ENCODE data around the gene RAB11A. TPM values are rescaled to one million over a fixed set of nuclear protein-coding genes. Genes with fewer than 3 reads are reported as not detected.

The RAB11A gene
- total RNA-seq, 2 experiments from 2014 or later = 141 to 151 TPM

DNA sequence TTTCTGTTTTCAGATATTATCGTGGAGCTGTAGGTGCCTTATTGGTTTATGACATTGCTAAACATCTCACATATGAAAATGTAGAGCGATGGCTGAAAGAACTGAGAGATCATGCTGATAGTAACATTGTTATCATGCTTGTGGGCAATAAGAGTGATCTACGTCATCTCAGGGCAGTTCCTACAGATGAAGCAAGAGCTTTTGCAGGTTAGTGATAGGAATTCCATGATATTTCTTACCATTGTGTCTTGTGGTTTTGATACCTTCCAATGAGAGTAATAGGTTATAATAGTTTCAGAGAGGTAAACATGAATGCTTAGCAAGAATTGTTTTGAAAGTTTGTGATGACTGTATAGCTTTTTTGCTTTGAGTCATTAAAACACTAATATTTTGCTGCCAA lies 8.5 kb downstream of the RAB11A start:
- no peak for ATAC-seq (ENCODE audit: low read depth)
- no peak for DNase-seq
- Mint-ChIP-seq H3K27ac (no peak overlapping the region), H3K27me3 (no peaks in the 10 kb centered on the region), H3K9me3 (no peaks in the 10 kb centered on the region), H3K4me3 (no peak overlapping the region), H3K4me1 (peaks cover 22% of the 10 kb centered on the region), H3K36me3 (peaks cover 25% of the 10 kb centered on the region)
- POLR2A ChIA-PET = interaction anchor here (2.1 kb wide), 1 partner anchor 8 kb away, joined by 15 read pairs; the partner anchor contains the start of gene RAB11A

DNA sequence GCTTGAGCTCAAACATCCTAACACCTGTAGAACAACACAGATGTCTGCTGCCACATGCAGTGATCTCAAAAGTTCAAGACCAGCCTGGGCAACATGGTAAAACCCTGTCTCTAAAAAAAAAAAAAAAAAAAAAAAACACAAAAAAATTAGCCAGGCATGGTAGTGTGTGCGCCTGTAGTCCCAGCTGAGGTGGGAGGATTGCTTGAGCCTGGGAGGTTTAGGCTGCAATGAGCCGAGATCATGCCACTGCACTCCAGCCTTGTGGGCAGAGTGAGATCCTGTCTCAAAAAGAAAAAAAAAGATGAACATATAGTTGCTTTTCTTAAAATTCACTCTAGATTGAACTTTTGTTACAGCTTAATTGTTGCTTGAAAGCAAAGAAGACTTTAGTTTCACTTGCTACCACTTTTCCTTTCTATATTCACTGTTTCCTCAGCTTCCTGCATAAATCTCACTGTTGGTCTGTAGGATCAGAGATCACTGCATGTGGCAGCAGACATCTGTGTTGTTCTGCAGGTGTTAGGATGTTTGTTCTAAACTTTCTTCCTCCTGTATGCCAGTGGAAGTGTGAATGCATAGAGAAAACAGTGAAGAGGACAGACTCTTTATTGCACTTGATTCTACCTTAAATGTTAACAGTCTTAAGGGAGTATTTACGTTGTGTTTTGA lies 12.6 kb downstream of the RAB11A start:
- Mint-ChIP-seq H3K27ac (peak overlapping the region; percentile 56), H3K27me3 (no peaks in the 10 kb centered on the region), H3K4me3 (peak overlapping the region; percentile 53), H3K4me1 (peaks cover 37% of the 10 kb centered on the region), H3K36me3 (peaks cover 46% of the 10 kb centered on the region), H3K9me3 (peaks cover 1% of the 10 kb centered on the region)
- ATAC-seq (ENCODE audit: low read depth) (peak; percentile 73), DNase-seq (no peak)
- POLR2A ChIA-PET = interaction anchor here (0.5 to 2.4 kb wide), 4 partner anchors 12 to 1219 kb away, joined by 3 to 28 read pairs (median 3); partner anchors contain the start of genes INTS14 and RAB11A

DNA sequence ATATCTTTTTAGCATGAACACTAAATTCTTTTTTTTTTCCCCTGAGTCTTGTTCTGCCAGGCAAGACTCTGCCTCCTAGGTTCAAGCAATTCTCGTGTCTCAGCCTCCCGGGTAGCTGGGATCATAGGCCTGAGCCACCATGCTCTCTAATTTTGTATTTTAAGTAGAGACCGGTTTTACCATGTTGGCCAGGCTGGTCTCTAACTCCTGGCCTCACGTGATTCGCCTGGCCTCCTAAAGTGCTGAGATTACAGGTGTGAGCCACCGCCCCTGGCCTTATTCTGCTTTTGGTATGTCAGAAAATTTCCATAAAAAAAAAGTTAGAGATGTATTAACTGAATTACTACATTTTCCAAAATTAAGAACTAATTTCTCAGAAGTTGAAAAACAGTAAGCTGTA lies 14.3 kb downstream of the RAB11A start:
- ATAC-seq (ENCODE audit: low read depth) (no peak), DNase-seq (no peak)
- Mint-ChIP-seq H3K36me3 (peaks cover 52% of the 10 kb centered on the region), H3K9me3 (peaks cover 3% of the 10 kb centered on the region), H3K4me1 (peaks cover 53% of the 10 kb centered on the region), H3K27ac (no peak overlapping the region), H3K4me3 (no peak overlapping the region), H3K27me3 (no peaks in the 10 kb centered on the region)
- POLR2A ChIA-PET = no interaction called here

DNA sequence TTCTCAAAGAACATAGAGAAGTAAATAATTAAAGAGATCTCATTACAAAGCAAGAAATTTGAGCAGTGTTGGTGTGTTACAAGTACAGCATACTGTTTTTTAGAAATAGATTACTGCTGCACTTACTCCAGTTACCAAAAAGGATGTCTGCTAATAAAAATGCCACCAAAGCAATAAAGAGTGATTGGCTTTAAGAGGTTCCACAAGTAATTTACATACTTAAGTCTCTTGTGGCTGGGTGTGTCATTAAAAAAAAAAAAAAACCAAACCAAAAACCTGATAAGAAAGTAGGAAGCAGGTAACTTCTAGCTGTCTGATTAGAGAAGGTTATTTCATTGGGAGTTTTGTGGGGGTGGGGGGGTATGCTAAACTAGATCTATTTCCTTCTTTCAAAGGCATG lies 15.2 kb downstream of the RAB11A start:
- DNase-seq = no peak
- Mint-ChIP-seq H3K27ac (peak overlapping the region; percentile 37), H3K4me3 (peak overlapping the region; percentile 21), H3K9me3 (peaks cover 3% of the 10 kb centered on the region), H3K36me3 (peaks cover 53% of the 10 kb centered on the region), H3K4me1 (peaks cover 63% of the 10 kb centered on the region), H3K27me3 (no peaks in the 10 kb centered on the region)
- no peak for ATAC-seq (ENCODE audit: low read depth)
- POLR2A ChIA-PET = no interaction called here

DNA sequence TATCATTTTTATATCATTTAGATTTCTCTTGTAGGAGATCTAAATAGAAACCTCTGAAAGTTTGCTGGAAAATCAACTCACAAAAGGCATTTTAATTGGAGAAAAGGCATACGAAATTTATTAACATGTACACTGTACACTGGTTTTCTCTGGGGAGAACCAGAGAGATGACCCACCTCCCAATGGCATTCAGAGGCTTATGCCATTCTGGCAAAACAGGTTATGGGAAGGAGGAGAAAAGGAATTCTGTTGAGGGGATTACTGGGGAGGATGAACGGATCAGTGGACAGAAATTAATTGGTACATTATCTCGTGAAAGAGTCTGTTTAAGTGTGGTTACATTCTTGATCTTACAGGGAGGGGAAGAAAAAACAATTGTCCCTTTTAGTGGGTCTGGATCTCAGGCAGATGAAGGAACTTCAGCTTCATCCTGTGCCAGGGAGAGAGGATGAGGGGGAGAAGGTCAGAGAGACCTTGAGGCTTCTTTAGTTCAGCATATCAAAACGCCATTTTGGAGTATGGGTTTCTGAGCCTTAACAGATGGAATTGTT lies 16.5 kb downstream of the RAB11A start:
- Mint-ChIP-seq H3K4me3 (no peak overlapping the region), H3K36me3 (peaks cover 53% of the 10 kb centered on the region), H3K27ac (no peak overlapping the region), H3K27me3 (no peaks in the 10 kb centered on the region), H3K4me1 (peaks cover 63% of the 10 kb centered on the region), H3K9me3 (peaks cover 3% of the 10 kb centered on the region)
- ATAC-seq (ENCODE audit: low read depth) (no peak), DNase-seq (no peak)
- POLR2A ChIA-PET = interaction anchor here (0.6 to 0.7 kb wide), 3 partner anchors 17 to 287 kb away, joined by 3 to 5 read pairs (median 4); partner anchors contain the start of gene RAB11A

DNA sequence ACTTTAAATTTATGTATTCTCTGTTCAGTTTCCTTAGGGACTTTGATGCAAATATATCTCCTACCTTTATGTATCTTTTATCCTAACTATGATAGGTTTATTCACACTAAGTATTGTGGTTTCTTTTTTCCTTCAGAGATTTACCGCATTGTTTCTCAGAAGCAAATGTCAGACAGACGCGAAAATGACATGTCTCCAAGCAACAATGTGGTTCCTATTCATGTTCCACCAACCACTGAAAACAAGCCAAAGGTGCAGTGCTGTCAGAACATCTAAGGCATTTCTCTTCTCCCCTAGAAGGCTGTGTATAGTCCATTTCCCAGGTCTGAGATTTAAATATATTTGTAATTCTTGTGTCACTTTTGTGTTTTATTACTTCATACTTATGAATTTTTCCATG lies 18.3 kb downstream of the RAB11A start:
- peak overlapping the region; percentile 74 for H3K4me3 Mint-ChIP-seq
- POLR2A ChIA-PET = interaction anchor here (1.2 kb wide), 2 partner anchors 11 to 18 kb away, joined by 3 to 5 read pairs; partner anchors contain the start of gene RAB11A

DNA sequence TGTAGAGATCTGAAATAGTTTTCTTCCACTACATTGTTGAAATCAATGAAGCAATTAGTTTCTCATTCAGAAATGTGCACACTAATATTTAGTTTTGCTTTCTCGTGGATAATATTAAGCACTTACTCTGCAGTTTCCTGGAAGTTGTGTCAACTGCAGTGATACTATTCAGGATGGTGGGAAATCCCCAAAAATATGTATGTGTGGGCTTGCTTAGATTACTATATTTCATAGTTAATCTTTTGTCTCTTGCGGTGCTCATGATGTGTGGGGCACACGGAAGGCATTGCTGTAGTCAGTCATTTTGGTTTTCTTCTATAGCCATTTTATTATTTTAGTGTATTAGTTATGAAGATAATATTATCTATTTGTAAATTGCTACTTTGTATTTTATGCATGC lies 19.7 kb downstream of the RAB11A start:
- ATAC-seq (ENCODE audit: low read depth) = peak; percentile 27
- DNase-seq = no peak
- Mint-ChIP-seq H3K9me3 (peaks cover 3% of the 10 kb centered on the region), H3K36me3 (peaks cover 54% of the 10 kb centered on the region), H3K27me3 (no peaks in the 10 kb centered on the region), H3K27ac (no peak overlapping the region), H3K4me1 (peaks cover 52% of the 10 kb centered on the region), H3K4me3 (peak overlapping the region; percentile 49)
- POLR2A ChIA-PET = no interaction called here

More for the DNA sequence above, 18.3 kb downstream of the RAB11A start:
- H3K27me3 Mint-ChIP-seq = no peaks in the 10 kb centered on the region
- peaks cover 3% of the 10 kb centered on the region for H3K9me3 Mint-ChIP-seq
- ATAC-seq (ENCODE audit: low read depth) = peak; percentile 95
- H3K36me3 Mint-ChIP-seq = peaks cover 58% of the 10 kb centered on the region
- peak overlapping the region; percentile 87 for H3K27ac Mint-ChIP-seq
- H3K4me1 Mint-ChIP-seq = peaks cover 58% of the 10 kb centered on the region
- no peak for DNase-seq

DNA sequence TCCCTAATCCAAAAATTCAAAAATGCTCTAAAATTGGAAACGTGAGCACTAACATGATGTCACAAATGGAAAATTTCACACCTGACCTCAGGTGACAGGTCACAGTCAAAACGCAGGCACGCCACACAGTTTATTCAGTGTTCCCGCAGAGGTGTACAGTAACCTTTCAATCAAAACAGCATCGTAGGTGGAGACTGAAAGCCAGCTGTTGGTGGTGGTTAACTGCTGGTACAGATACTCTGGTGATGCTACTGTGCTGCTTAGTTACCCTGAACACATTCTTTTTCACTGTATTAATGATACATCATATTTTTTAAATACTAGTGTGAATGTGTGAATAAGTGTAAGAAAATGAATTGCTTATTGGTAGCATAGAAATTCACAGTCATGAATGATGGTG lies 23.8 kb downstream of the RAB11A start:
- DNase-seq (no peak), ATAC-seq (ENCODE audit: low read depth) (no peak)
- H3K36me3 Mint-ChIP-seq = peaks cover 34% of the 10 kb centered on the region
- no peaks in the 10 kb centered on the region for H3K9me3 Mint-ChIP-seq
- peaks cover 25% of the 10 kb centered on the region for H3K4me1 Mint-ChIP-seq
- H3K4me3 Mint-ChIP-seq = no peak overlapping the region
- POLR2A ChIA-PET = no interaction called here
- H3K27ac Mint-ChIP-seq = no peak overlapping the region
- no peaks in the 10 kb centered on the region for H3K27me3 Mint-ChIP-seq

DNA sequence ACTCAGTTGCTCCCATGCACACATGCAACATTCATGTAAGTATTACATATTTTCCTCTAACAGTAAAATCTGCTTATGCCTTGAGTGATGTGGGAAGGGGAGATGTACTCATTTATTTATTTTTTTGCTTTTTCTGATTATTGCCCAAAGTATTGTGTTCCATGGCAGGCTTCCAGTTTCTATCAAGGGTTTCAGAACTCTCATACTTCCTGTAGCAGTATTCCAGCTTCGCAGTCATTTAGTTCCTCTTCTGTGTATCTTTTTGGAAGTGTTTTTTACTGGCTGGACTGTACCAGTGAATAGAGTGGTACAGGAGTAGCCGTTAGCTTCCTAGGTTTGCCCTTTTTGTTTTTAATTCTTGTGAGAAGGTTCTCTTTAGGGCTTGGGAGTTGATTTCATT lies 26.9 kb downstream of the RAB11A start:
- POLR2A ChIA-PET = no interaction called here
- H3K27me3 Mint-ChIP-seq = no peaks in the 10 kb centered on the region
- peaks cover 15% of the 10 kb centered on the region for H3K4me1 Mint-ChIP-seq
- no peak overlapping the region for H3K4me3 Mint-ChIP-seq
- DNase-seq (no peak), ATAC-seq (ENCODE audit: low read depth) (no peak)
- no peaks in the 10 kb centered on the region for H3K9me3 Mint-ChIP-seq
- peaks cover 28% of the 10 kb centered on the region for H3K36me3 Mint-ChIP-seq
- no peak overlapping the region for H3K27ac Mint-ChIP-seq

DNA sequence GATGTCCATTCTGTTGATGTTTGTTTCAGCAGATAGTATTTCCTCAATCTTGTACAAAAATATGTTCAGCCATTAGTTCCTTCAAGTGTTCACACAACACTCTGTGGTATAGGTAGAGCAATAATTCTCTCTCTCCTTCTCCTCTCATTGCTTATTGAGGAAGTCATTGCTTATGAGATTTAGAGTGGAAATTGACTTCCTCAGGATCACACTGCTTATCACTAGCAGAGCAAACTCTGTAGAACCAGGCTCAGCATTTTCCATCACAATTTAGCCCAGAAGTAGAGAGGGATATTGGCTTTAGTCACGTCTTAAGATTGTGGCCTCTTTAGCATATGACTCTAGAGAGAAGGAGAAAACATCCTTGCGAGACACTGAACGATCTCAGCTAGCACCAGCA lies 31.2 kb downstream of the RAB11A start:
- POLR2A ChIA-PET = interaction anchor here (0.6 kb wide), 1 partner anchor 137 kb away, joined by 5 read pairs; no protein-coding TSS in a partner anchor
- Mint-ChIP-seq H3K4me1 (peaks cover 17% of the 10 kb centered on the region), H3K9me3 (no peaks in the 10 kb centered on the region), H3K27me3 (no peaks in the 10 kb centered on the region), H3K36me3 (peaks cover 21% of the 10 kb centered on the region), H3K4me3 (no peak overlapping the region), H3K27ac (no peak overlapping the region)
- DNase-seq (no peak), ATAC-seq (ENCODE audit: low read depth) (no peak)

DNA sequence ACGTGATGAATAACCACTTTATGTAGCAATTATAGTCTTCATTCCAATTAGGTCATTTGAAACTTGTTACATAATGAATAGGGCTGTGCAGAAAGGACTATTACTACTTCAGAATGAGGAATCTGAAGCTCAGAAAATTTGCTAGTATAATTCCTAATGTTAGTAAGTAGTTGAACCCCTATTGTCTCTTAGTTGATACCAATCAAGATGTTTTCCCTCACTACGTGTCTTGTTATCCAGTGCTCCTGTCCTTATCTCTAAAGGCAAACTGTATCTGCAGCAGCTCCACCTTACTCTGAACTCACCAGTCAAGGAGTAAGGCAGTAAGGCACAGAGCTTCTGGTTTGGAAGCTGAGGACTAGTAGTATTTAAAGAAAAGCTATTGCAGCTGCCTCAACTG lies 32.0 kb downstream of the RAB11A start:
- POLR2A ChIA-PET = no interaction called here
- H3K27ac Mint-ChIP-seq = no peak overlapping the region

DNA sequence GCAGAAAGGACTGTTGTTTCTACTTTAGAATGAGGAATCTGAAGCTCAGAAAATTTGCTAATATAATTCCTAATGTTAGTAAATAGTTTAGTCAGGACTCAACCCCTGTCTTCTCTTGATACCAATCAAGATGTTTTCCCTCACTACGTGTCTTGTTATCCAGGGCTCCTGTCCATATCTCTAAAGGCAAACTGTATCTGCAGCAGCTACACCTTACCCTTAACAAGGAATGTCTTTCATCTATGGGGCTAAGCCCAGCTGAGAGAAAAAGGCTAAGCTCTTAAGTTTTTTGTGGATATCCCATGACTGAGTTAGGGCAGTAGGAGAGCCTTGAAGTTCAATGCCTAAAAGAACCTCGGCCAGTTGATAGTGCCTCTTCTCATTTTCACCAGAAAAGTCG lies 32.5 kb downstream of the RAB11A start:
- Mint-ChIP-seq H3K27me3 (no peaks in the 10 kb centered on the region), H3K9me3 (no peaks in the 10 kb centered on the region), H3K4me3 (no peak overlapping the region), H3K27ac (no peak overlapping the region), H3K36me3 (peaks cover 24% of the 10 kb centered on the region), H3K4me1 (peaks cover 17% of the 10 kb centered on the region)
- ATAC-seq (ENCODE audit: low read depth) (no peak), DNase-seq (no peak)
- POLR2A ChIA-PET = no interaction called here

More for the DNA sequence above, 32.0 kb downstream of the RAB11A start:
- DNase-seq (no peak), ATAC-seq (ENCODE audit: low read depth) (no peak)
- no peak overlapping the region for H3K4me3 Mint-ChIP-seq
- H3K9me3 Mint-ChIP-seq = no peaks in the 10 kb centered on the region
- no peaks in the 10 kb centered on the region for H3K27me3 Mint-ChIP-seq
- peaks cover 24% of the 10 kb centered on the region for H3K36me3 Mint-ChIP-seq
- H3K4me1 Mint-ChIP-seq = peaks cover 17% of the 10 kb centered on the region

DNA sequence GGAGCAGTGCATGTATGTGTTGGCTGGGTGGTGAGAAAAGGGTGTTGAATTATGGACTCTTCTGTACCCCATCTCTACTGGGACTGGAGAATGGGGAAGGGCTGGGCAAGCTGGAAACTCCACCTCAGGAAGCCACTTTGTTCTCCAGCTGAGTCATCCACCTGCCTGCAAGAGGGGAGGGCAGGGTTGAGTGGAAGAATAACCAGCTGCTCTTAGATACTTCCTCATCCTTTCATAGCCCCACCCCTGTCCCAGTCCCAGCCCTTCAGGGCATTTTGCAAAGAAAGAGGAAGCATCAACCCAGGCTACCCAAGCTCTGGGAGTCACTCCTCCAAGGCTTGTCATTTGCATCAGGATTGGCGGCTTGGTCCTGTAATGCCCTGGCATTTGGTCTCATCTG lies 33.1 kb downstream of the RAB11A start:
- Mint-ChIP-seq H3K27ac (no peak overlapping the region), H3K9me3 (no peaks in the 10 kb centered on the region), H3K4me3 (no peak overlapping the region), H3K27me3 (no peaks in the 10 kb centered on the region), H3K36me3 (peaks cover 25% of the 10 kb centered on the region), H3K4me1 (peaks cover 17% of the 10 kb centered on the region)
- POLR2A ChIA-PET = no interaction called here
- DNase-seq (no peak), ATAC-seq (ENCODE audit: low read depth) (no peak)
